Measurements from ENCODE around the gene PYHIN1. TPM values are rescaled to one million over a fixed set of nuclear protein-coding genes. Genes with fewer than 3 reads are reported as not detected.

PYHIN1 gene
- total RNA-seq, 4 donors from 2014 or later, result 2.9 to 9.3 (median 5.8) TPM

GRCh38 chr1:159011751-159012150 is 80.4 kb downstream of the PYHIN1 start:
- TF ChIP-seq CTCF (IDR thresholded peaks at IDR 0.05; ENCODE audit: low read depth), result no peak

- no peak for TF ChIP-seq CTCF (IDR thresholded peaks at IDR 0.05; ENCODE audit: low read depth)
Observed at GRCh38 chr1:159012495-159012894, 81.1 kb downstream of the PYHIN1 start.

- no peak for TF ChIP-seq CTCF (IDR thresholded peaks at IDR 0.05; ENCODE audit: low read depth)
Observed at GRCh38 chr1:159014003-159014571, 82.7 kb downstream of the PYHIN1 start.

- TF ChIP-seq CTCF (IDR thresholded peaks at IDR 0.05; ENCODE audit: low read depth), result no peak
Observed at GRCh38 chr1:159014851-159015250, 83.5 kb downstream of the PYHIN1 start.

- TF ChIP-seq CTCF (IDR thresholded peaks at IDR 0.05; ENCODE audit: low read depth), result no peak
Observed at GRCh38 chr1:159015440-159015909, 84.1 kb downstream of the PYHIN1 start.

GRCh38 chr1:159023723-159024122 is 92.4 kb downstream of the PYHIN1 start:
- TF ChIP-seq CTCF (IDR thresholded peaks at IDR 0.05; ENCODE audit: low read depth), result no peak

- TF ChIP-seq CTCF (IDR thresholded peaks at IDR 0.05; ENCODE audit: low read depth), result no peak
Observed at GRCh38 chr1:159025043-159025442, 93.7 kb downstream of the PYHIN1 start.

Other genes starting within 250 kb of the PYHIN1 start
- gene SPTA1, start 244.8 kb upstream of the PYHIN1 start, total RNA-seq, result under 1 TPM in 3 of 4 donors, not detected in 1; 0.38 to 0.88 (median 0.68) TPM
- gene OR6K2, start 230.9 kb upstream of the PYHIN1 start, total RNA-seq, result not detected
- not detected for gene OR6K3, start 210.8 kb upstream of the PYHIN1 start, total RNA-seq
- gene OR6K6, start 176.8 kb upstream of the PYHIN1 start, total RNA-seq, result not detected
- gene OR6N1, start 159.4 kb upstream of the PYHIN1 start, total RNA-seq, result not detected
- gene OR6N2, start 150.3 kb upstream of the PYHIN1 start, total RNA-seq, result not detected
- gene MNDA, start 100.2 kb upstream of the PYHIN1 start, total RNA-seq, result 10 to 100 TPM in 3 of 4 donors, 1 to 10 TPM in 1; 5.8 to 54.6 (median 12.9) TPM
- gene IFI16, start 78.4 kb downstream of the PYHIN1 start, total RNA-seq, result 100 to 1,000 TPM in 3 of 4 donors, 10 to 100 TPM in 1; 71.4 to 134 (median 116) TPM
- 1 to 10 TPM in 1 of 4 donors, not detected in 3; 2.5 TPM for gene AIM2, start 145.2 kb downstream of the PYHIN1 start, total RNA-seq
- gene CADM3, start 240.1 kb downstream of the PYHIN1 start, total RNA-seq, result 10 to 100 TPM in 2 of 4 donors, 1 to 10 TPM in 2; 2.8 to 19.7 (median 8.0) TPM